ENCODE measurements around the gene TREH. TPM values are rescaled to one million over a fixed set of nuclear protein-coding genes. Genes with fewer than 3 reads are reported as not detected.
A peak's percentile ranks its signal among the peaks of the same experiment; 100 is the strongest.

TREH gene
- total RNA-seq, 1 donor from 2014 or later: not detected

DNA sequence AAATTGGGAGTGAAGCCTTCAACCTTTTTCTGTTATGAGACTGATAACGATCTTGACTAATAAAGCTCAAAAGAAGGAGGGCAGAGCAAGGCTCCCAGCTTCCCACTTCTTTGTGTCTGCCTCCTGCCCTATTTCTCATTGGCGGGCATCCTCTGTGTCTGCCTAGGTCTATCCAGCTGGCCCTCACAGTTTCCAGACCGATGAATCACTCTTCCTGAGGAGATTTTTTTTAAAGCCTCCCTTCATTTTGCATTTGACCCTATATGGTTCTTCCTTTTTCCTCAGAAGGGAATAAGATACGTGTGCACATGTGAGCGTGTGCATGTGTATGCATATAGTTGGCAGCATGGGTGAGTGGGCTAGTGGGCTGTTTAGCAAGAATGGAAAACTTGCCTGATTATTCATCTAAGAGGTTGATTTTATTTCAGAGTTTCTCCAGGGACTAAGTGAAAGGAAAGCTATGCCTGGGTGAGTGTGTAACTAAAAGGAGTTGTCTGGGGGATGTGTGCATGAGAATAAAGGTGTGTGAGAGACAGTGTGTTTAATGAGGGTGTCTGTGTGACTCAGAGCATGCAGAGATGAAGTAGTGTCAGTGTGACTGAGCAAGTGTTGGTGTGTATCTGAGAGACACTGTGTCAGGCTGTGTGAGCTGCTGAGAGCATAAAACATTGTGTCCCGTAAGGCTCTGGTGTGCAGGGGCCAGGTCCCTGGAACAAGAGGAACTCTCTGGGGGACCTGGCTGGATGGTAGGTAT lies 59.8 kb downstream of the TREH start:
- Mint-ChIP-seq H3K4me1 (ENCODE audit: low read depth, unreplicated experiment) (peaks cover 10% of the 10 kb centered on the region), H3K36me3 (ENCODE audit: unreplicated experiment) (no peaks in the 10 kb centered on the region), H3K27ac (ENCODE audit: unreplicated experiment) (peak overlapping the region; percentile 3), H3K27me3 (ENCODE audit: unreplicated experiment) (peaks cover 12% of the 10 kb centered on the region), H3K9me3 (ENCODE audit: unreplicated experiment) (no peaks in the 10 kb centered on the region), H3K4me3 (ENCODE audit: unreplicated experiment) (peak overlapping the region; percentile 32)
- TF ChIP-seq, protein P1, sequence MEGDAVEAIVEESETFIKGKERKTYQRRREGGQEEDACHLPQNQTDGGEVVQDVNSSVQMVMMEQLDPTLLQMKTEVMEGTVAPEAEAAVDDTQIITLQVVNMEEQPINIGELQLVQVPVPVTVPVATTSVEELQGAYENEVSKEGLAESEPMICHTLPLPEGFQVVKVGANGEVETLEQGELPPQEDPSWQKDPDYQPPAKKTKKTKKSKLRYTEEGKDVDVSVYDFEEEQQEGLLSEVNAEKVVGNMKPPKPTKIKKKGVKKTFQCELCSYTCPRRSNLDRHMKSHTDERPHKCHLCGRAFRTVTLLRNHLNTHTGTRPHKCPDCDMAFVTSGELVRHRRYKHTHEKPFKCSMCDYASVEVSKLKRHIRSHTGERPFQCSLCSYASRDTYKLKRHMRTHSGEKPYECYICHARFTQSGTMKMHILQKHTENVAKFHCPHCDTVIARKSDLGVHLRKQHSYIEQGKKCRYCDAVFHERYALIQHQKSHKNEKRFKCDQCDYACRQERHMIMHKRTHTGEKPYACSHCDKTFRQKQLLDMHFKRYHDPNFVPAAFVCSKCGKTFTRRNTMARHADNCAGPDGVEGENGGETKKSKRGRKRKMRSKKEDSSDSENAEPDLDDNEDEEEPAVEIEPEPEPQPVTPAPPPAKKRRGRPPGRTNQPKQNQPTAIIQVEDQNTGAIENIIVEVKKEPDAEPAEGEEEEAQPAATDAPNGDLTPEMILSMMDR (IDR thresholded peaks at IDR 0.05; ENCODE audit: partially characterized antibody, unreplicated experiment): no peak
- no peak for DNase-seq

DNA sequence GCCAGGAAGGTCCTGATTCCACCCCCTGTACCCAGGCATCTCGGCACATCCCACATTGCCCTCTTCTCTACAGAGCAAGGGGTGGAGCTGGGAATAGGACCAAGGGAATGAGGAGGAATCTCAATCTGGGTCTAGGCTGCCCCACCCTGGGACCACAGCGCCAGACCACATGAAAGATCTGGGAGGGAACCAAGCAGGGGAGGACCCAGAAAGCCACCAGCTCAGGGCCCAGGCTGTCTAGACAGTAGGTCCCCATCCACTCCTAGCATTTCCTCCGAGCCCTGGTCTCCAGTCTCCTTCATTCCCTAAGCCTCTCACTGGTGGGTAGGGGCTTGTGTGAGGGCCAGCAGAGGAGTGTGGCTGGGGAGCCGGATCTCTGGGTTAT lies 60.5 kb downstream of the TREH start:
- H3K27ac Mint-ChIP-seq (ENCODE audit: unreplicated experiment): no peak overlapping the region

DNA sequence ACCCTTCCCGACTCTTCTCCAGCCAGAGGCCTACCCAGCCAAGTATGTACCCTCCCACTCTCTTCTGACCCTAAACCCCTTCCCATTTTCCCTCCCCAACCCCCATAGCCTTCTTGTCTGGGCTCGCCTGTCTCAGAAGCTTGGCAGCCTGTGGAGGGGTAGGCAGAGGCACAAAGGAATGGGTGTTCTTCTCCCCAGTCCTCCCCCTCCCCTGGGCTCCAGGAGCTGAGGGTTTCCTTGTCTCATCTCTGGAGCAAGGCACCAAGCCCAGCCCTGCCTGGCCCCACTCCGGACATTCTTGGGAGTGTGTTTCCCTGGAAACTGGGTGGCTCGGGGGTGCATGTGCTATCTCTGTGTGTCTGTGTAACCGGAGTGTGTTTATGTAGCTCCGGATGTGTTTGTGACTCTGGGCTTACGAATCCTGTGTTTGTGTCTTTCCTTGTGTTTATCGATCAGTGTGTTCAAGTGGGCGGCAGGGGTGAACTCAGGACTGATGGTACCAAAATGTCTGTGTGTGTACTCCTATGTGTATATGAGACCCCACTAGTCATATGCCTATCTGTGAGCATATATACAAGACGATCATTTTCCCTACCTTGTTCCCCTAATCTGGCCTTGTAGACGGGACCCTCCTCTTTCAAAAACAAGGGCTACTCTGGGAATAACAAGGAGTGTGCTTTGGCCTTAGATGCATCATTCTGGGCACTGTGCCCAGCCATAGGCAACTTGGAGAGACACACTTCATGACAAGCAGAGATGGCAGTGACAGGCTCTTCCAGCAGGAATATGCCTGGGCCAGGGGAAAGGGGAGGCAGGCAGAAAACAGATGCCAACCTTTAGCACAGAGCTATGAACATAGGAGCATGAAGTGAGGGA lies 61.1 kb downstream of the TREH start:
- H3K4me3 Mint-ChIP-seq (ENCODE audit: unreplicated experiment): no peak overlapping the region
- peak; percentile 11 for DNase-seq
- H3K27me3 Mint-ChIP-seq (ENCODE audit: unreplicated experiment): peaks cover 12% of the 10 kb centered on the region
- H3K27ac Mint-ChIP-seq (ENCODE audit: unreplicated experiment): no peak overlapping the region
- H3K36me3 Mint-ChIP-seq (ENCODE audit: unreplicated experiment): no peaks in the 10 kb centered on the region
- peaks cover 10% of the 10 kb centered on the region for H3K4me1 Mint-ChIP-seq (ENCODE audit: low read depth, unreplicated experiment)
- TF ChIP-seq, protein P1 (IDR thresholded peaks at IDR 0.05; ENCODE audit: partially characterized antibody, unreplicated experiment): no peak
- no peaks in the 10 kb centered on the region for H3K9me3 Mint-ChIP-seq (ENCODE audit: unreplicated experiment)

More for the DNA sequence above, 60.5 kb downstream of the TREH start:
- H3K9me3 Mint-ChIP-seq (ENCODE audit: unreplicated experiment): no peaks in the 10 kb centered on the region
- TF ChIP-seq, protein P1 (IDR thresholded peaks at IDR 0.05; ENCODE audit: partially characterized antibody, unreplicated experiment): no peak
- no peaks in the 10 kb centered on the region for H3K36me3 Mint-ChIP-seq (ENCODE audit: unreplicated experiment)
- H3K27me3 Mint-ChIP-seq (ENCODE audit: unreplicated experiment): peaks cover 12% of the 10 kb centered on the region
- peak; percentile 12 for DNase-seq
- peaks cover 10% of the 10 kb centered on the region for H3K4me1 Mint-ChIP-seq (ENCODE audit: low read depth, unreplicated experiment)
- no peak overlapping the region for H3K4me3 Mint-ChIP-seq (ENCODE audit: unreplicated experiment)

DNA sequence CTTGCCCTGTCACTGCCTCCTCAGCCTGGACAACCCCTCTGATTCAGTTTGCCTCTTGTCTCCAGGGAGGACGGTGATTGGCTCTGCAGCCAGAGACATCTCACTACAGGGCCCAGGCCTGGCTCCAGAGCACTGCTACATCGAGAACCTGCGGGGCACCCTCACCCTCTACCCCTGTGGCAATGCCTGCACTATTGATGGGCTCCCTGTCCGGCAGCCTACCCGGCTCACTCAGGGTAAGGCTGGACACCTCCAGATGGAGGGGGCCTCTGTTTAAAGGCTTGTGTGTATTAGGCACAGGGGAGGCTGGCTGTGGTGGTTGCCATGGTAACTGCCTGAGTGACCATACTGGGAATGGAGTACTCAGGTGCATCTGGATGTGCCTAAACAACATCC lies 63.5 kb downstream of the TREH start:
- peaks cover 4% of the 10 kb centered on the region for H3K4me1 Mint-ChIP-seq (ENCODE audit: low read depth, unreplicated experiment)
- H3K27me3 Mint-ChIP-seq (ENCODE audit: unreplicated experiment): peaks cover 8% of the 10 kb centered on the region
- peak; percentile 23 for DNase-seq
- TF ChIP-seq, protein P1 (IDR thresholded peaks at IDR 0.05; ENCODE audit: partially characterized antibody, unreplicated experiment): no peak
- no peaks in the 10 kb centered on the region for H3K36me3 Mint-ChIP-seq (ENCODE audit: unreplicated experiment)
- H3K27ac Mint-ChIP-seq (ENCODE audit: unreplicated experiment): no peak overlapping the region
- no peak overlapping the region for H3K4me3 Mint-ChIP-seq (ENCODE audit: unreplicated experiment)
- peaks cover 3% of the 10 kb centered on the region for H3K9me3 Mint-ChIP-seq (ENCODE audit: unreplicated experiment)

Data from glutamatergic neuron (in vitro differentiated cells).